ENCODE measurements around the gene DENND4A. TPM values are rescaled to one million over a fixed set of nuclear protein-coding genes. Genes with fewer than 3 reads are reported as not detected.

The DENND4A gene
- total RNA-seq, 1 donor from 2014 or later = 23.7 TPM

- Mint-ChIP-seq H3K4me1 (ENCODE audit: low read depth, unreplicated experiment) (peaks cover 23% of the 10 kb centered on the region), H3K27me3 (ENCODE audit: unreplicated experiment) (no peaks in the 10 kb centered on the region), H3K4me3 (ENCODE audit: unreplicated experiment) (no peak overlapping the region), H3K36me3 (ENCODE audit: unreplicated experiment) (no peaks in the 10 kb centered on the region), H3K9me3 (ENCODE audit: unreplicated experiment) (no peaks in the 10 kb centered on the region), H3K27ac (ENCODE audit: unreplicated experiment) (peak overlapping the region; percentile 74)
- DNase-seq = no peak
- TF ChIP-seq CTCF (IDR thresholded peaks at IDR 0.05; ENCODE audit: partially characterized antibody, unreplicated experiment) = no peak
These were observed 41.6 kb upstream of the DENND4A start for GRCh38 chr15:65833501-65834205.

- DNase-seq = peak; percentile 46
- peak overlapping the region; percentile 88 for H3K27ac Mint-ChIP-seq (ENCODE audit: unreplicated experiment)
- H3K9me3 Mint-ChIP-seq (ENCODE audit: unreplicated experiment) = no peaks in the 10 kb centered on the region
- no peaks in the 10 kb centered on the region for H3K27me3 Mint-ChIP-seq (ENCODE audit: unreplicated experiment)
- H3K4me3 Mint-ChIP-seq (ENCODE audit: unreplicated experiment) = no peak overlapping the region
- TF ChIP-seq CTCF (IDR thresholded peaks at IDR 0.05; ENCODE audit: partially characterized antibody, unreplicated experiment) = no peak
- H3K4me1 Mint-ChIP-seq (ENCODE audit: low read depth, unreplicated experiment) = peaks cover 23% of the 10 kb centered on the region
- H3K36me3 Mint-ChIP-seq (ENCODE audit: unreplicated experiment) = no peaks in the 10 kb centered on the region
These were observed 40.7 kb upstream of the DENND4A start for GRCh38 chr15:65832549-65833364.

- TF ChIP-seq CTCF (IDR thresholded peaks at IDR 0.05; ENCODE audit: partially characterized antibody, unreplicated experiment) = peak; percentile 61
- Mint-ChIP-seq H3K9me3 (ENCODE audit: unreplicated experiment) (no peaks in the 10 kb centered on the region), H3K27me3 (ENCODE audit: unreplicated experiment) (peaks cover 2% of the 10 kb centered on the region), H3K36me3 (ENCODE audit: unreplicated experiment) (no peaks in the 10 kb centered on the region), H3K4me3 (ENCODE audit: unreplicated experiment) (no peak overlapping the region), H3K4me1 (ENCODE audit: low read depth, unreplicated experiment) (peaks cover 24% of the 10 kb centered on the region), H3K27ac (ENCODE audit: unreplicated experiment) (no peak overlapping the region)
- DNase-seq = no peak
These were observed 37.2 kb upstream of the DENND4A start for GRCh38 chr15:65829130-65829764.

- Mint-ChIP-seq H3K9me3 (ENCODE audit: unreplicated experiment) (no peaks in the 10 kb centered on the region), H3K4me3 (ENCODE audit: unreplicated experiment) (no peak overlapping the region), H3K36me3 (ENCODE audit: unreplicated experiment) (no peaks in the 10 kb centered on the region), H3K27ac (ENCODE audit: unreplicated experiment) (no peak overlapping the region), H3K4me1 (ENCODE audit: low read depth, unreplicated experiment) (peaks cover 19% of the 10 kb centered on the region), H3K27me3 (ENCODE audit: unreplicated experiment) (peaks cover 2% of the 10 kb centered on the region)
- no peak for DNase-seq
- no peak for TF ChIP-seq CTCF (IDR thresholded peaks at IDR 0.05; ENCODE audit: partially characterized antibody, unreplicated experiment)
These were observed 36.5 kb upstream of the DENND4A start for GRCh38 chr15:65828585-65828984.
